GM13977 (cell line): ENCODE results near the gene TMX1.

Experiments used
- DNase-seq: peaks from one replicate; pipeline ENCODE4 v3.0.0; 2012; ENCODE audit warnings: low spot score
- in situ Hi-C: fragments of 300-500 bp; cut with MboI; formaldehyde crosslinking; loops from one replicate; pipeline ENCODE4 v1.12.0; 2022; ENCODE audit warnings: low sequenced_read_pairs, low pct_unique_long_range_greater_than_20kb, mixed read lengths, inconsistent platforms; ENCODE audit not compliant: unreplicated experiment
- TF ChIP-seq, protein P1 (sequence below): IDR thresholded peaks from 2 replicates; pipeline ENCODE4 v1.5.1; 2012; ENCODE audit warnings: mild to moderate bottlenecking, control low read depth; ENCODE audit not compliant: insufficient read depth; ENCODE audit errors: extremely low read depth, missing control alignments

Gene TMX1

DNA sequence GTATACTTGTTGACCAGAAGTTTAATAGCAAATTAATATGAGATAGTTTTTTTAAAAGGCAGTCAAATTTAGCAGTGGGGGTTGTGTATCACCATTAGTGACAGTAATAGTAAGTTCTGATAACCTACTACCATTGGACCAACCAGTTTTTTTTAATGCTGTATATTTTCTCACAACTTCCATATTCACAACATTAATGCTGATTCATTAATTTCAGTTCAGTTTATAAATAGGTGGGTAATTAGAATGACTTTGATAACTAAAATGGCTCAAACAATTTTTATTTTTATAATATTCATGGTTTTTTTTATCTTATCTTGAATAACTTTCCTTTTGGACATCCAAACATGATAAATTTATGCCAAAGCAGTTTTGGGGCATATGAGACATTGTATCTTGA lies 13.8 kb downstream of the TMX1 start:
- TF ChIP-seq, protein P1, sequence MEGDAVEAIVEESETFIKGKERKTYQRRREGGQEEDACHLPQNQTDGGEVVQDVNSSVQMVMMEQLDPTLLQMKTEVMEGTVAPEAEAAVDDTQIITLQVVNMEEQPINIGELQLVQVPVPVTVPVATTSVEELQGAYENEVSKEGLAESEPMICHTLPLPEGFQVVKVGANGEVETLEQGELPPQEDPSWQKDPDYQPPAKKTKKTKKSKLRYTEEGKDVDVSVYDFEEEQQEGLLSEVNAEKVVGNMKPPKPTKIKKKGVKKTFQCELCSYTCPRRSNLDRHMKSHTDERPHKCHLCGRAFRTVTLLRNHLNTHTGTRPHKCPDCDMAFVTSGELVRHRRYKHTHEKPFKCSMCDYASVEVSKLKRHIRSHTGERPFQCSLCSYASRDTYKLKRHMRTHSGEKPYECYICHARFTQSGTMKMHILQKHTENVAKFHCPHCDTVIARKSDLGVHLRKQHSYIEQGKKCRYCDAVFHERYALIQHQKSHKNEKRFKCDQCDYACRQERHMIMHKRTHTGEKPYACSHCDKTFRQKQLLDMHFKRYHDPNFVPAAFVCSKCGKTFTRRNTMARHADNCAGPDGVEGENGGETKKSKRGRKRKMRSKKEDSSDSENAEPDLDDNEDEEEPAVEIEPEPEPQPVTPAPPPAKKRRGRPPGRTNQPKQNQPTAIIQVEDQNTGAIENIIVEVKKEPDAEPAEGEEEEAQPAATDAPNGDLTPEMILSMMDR = no peak
- in situ Hi-C loops = no loop called here
- no peak for DNase-seq

DNA sequence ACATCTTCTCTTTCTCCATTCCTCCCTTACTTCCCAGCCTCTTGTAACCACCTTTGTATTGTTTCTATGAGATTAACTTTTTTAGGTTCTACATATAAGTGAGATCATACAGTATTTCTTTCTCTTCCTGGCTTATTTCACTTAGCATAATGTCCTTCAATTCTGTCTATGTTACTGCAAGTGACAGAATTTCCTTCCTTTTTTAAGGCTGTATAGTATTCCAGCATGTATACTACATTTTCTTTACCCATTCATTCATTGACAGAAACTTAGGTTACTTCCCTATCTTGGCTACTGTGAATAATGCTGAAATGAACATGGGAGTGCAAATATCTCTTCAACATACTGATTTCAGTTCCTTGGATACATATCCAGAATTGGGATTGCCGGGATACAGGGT lies 18.2 kb downstream of the TMX1 start:
- TF ChIP-seq, protein P1 = no peak
- in situ Hi-C loops = no loop called here
- no peak for DNase-seq

DNA sequence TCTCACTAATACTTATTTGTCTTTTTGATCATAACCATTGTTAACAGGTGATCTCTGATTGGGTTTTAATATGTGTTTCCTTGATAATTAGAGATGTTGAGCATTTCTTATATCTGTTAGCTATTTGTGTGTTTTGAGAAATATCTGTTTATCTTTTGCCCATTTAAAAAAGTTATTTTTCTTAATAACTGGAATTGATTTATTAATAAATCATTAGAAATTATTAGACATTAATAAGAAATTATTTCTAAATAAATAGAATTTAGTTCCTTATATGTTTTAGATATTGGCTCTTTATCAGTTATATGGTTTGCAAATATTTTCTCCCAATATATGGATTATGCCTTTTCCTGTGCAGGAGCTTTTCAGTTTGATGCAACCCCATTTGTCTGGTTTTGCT lies 18.7 kb downstream of the TMX1 start:
- TF ChIP-seq, protein P1 = no peak
- no peak for DNase-seq
- in situ Hi-C loops = no loop called here

- no peak for DNase-seq
- TF ChIP-seq, protein P1 = no peak
- in situ Hi-C loops = no loop called here
Measured at GRCh38 chr14:51260225-51260624, 20.2 kb downstream of the TMX1 start.

- in situ Hi-C loops = no loop called here
- TF ChIP-seq, protein P1 = no peak
- DNase-seq = no peak
Measured at GRCh38 chr14:51261151-51261550, 21.1 kb downstream of the TMX1 start.

DNA sequence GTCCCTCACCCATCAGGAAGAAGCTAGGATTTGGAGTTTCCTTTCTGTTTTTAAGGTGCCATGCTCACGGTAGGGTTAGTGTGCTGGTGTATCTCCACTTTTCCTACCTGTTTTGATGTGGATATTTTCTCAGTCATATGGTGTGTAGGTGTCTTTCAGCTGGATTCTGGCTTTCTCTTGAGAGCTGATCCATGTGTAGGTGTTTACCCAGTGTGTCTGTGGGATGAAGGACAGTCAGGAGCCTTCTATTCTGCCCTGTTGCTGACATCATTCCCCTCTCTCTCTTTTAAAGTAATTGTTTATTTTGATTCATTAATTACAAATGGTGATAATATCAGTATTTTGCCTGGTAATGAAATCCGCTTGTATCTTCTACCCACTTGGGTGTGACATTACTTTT lies 22.8 kb downstream of the TMX1 start:
- in situ Hi-C loops = no loop called here
- DNase-seq = no peak
- TF ChIP-seq, protein P1 = no peak

- in situ Hi-C loops = no loop called here
- no peak for DNase-seq
- TF ChIP-seq, protein P1 = no peak
Measured at GRCh38 chr14:51269634-51270033, 29.6 kb downstream of the TMX1 start.
